ENCODE results near the gene SLC38A6.

GRCh38 chr14:60973070-60973469 lies 8.0 kb upstream of the SLC38A6 start:
- TF ChIP-seq, protein P1, sequence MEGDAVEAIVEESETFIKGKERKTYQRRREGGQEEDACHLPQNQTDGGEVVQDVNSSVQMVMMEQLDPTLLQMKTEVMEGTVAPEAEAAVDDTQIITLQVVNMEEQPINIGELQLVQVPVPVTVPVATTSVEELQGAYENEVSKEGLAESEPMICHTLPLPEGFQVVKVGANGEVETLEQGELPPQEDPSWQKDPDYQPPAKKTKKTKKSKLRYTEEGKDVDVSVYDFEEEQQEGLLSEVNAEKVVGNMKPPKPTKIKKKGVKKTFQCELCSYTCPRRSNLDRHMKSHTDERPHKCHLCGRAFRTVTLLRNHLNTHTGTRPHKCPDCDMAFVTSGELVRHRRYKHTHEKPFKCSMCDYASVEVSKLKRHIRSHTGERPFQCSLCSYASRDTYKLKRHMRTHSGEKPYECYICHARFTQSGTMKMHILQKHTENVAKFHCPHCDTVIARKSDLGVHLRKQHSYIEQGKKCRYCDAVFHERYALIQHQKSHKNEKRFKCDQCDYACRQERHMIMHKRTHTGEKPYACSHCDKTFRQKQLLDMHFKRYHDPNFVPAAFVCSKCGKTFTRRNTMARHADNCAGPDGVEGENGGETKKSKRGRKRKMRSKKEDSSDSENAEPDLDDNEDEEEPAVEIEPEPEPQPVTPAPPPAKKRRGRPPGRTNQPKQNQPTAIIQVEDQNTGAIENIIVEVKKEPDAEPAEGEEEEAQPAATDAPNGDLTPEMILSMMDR (IDR thresholded peaks at IDR 0.05; ENCODE audit: borderline replicate concordance, extremely low read depth, low read length, poor library complexity, severe bottlenecking), result no peak
- no peak for TF ChIP-seq EZH2 (IDR thresholded peaks at IDR 0.05; ENCODE audit: borderline replicate concordance, low read depth, low read length, severe bottlenecking)
